DND-41 (cell line): ENCODE results near the gene CA11.

Source experiments
- EZH2 ChIP-seq: IDR thresholded peaks from 3 replicates; pipeline ENCODE4 v1.6.1; 2012; ENCODE audit warnings: borderline replicate concordance, low read depth, mild to moderate bottlenecking, moderate library complexity, low read length, inconsistent platforms; ENCODE audit not compliant: severe bottlenecking
- TF ChIP-seq, protein P1 (sequence below): IDR thresholded peaks from 2 replicates; pipeline ENCODE4 v1.5.1; 2012; ENCODE audit warnings: borderline replicate concordance, low read length, moderate library complexity, mild to moderate bottlenecking; ENCODE audit not compliant: poor library complexity, severe bottlenecking; ENCODE audit errors: extremely low read depth

- TF ChIP-seq, protein P1, sequence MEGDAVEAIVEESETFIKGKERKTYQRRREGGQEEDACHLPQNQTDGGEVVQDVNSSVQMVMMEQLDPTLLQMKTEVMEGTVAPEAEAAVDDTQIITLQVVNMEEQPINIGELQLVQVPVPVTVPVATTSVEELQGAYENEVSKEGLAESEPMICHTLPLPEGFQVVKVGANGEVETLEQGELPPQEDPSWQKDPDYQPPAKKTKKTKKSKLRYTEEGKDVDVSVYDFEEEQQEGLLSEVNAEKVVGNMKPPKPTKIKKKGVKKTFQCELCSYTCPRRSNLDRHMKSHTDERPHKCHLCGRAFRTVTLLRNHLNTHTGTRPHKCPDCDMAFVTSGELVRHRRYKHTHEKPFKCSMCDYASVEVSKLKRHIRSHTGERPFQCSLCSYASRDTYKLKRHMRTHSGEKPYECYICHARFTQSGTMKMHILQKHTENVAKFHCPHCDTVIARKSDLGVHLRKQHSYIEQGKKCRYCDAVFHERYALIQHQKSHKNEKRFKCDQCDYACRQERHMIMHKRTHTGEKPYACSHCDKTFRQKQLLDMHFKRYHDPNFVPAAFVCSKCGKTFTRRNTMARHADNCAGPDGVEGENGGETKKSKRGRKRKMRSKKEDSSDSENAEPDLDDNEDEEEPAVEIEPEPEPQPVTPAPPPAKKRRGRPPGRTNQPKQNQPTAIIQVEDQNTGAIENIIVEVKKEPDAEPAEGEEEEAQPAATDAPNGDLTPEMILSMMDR: no peak
- TF ChIP-seq EZH2: no peak
Measured at GRCh38 chr19:48634036-48634342, 12.0 kb downstream of the CA11 start.
